ENCODE results near the gene ATRX.
"Not testable (repeated sequence)": the region's sequence is repeated elsewhere in the genome, so short reads cannot be mapped to it uniquely, and the experiment has no call there.

ATRX gene

GRCh38 chrX:77621453-77621852, 164.6 kb downstream of the ATRX start:
- DNase-seq, result not testable (repeated sequence)

- no peak for DNase-seq
Measured at GRCh38 chrX:77617206-77617605, 168.8 kb downstream of the ATRX start.

GRCh38 chrX:77603635-77604336, 182.2 kb downstream of the ATRX start:
- no peak for DNase-seq

DNA sequence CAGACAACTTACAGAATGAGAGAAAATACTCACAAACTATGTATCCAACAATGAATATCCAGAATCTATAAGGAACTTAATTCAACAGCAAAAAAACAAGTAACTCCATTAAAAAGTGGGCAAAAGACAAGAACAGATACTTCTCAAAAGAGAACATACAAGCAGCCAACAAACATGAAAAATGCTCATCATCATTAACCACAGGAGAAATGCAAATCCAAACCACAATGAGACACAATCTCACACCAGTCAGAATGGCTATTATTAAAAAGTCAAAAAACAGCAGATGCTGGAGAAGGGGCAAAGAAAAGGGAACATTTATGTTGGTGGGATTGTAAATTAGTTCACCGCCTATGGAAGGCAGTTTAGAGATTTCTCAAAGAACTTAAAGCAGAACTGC, 188.5 kb downstream of the ATRX start:
- no peak for DNase-seq

GRCh38 chrX:77597090-77597489, 188.9 kb downstream of the ATRX start:
- no peak for DNase-seq

DNA sequence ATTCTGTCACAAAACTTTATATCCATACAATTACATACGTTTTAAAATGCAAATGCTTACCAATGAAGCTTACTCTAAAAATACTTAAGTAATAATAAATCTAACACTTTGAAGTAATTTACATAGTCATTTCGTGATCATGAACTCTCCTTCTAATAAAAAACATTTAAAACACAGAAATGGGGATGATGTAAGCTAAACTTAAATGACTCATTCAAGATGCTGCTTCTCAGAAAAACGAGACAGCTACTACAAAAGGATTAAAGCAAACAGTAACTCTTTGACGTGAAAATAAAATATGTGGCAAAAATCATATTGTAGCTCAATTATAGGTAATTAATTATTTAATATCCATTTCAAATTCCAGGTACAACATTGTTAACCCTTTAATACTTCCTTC, 190.2 kb downstream of the ATRX start:
- DNase-seq, result no peak

GRCh38 chrX:77572322-77572721, 213.7 kb downstream of the ATRX start:
- DNase-seq, result no peak

GRCh38 chrX:77565278-77565677, 220.7 kb downstream of the ATRX start:
- DNase-seq, result no peak

DNA sequence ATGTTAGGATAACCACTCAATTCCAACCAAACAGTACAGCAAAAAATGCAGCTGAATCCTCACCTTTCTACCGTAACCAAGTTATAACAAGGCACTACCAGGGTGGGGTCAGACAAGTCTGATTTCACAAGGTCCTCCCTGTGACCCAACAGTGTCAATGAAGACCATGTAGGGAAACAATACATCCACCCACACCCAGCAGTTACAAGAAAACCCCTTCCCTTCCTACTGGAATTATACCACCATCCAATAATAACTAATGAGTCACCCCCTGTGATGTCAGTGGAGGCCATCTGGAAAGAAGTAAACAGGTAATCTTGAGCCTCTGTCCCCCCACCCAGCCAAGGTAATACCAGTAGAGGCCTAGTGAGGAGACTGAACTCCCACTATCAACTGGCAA, 221.2 kb downstream of the ATRX start:
- DNase-seq, result no peak

DNA sequence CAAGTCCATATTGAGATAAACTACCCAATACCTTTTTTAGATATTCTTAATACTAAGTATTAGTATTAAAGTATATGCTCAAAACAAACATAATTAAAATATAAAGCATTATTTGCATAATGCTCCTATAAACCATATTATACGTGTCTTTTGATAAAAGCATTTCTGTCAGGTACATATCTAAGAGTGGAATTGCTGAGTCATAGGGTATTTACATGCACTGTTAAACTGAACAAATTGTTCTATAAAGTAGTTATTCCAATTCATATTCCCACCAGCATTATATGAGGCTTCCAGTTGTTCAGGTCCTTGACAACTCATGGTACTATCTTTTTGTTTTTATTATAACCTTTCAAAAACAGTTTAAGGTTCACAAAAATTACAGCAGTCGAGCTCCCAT, 224.6 kb downstream of the ATRX start:
- no peak for DNase-seq

GRCh38 chrX:77556276-77556675, 229.7 kb downstream of the ATRX start:
- no peak for DNase-seq

DNA sequence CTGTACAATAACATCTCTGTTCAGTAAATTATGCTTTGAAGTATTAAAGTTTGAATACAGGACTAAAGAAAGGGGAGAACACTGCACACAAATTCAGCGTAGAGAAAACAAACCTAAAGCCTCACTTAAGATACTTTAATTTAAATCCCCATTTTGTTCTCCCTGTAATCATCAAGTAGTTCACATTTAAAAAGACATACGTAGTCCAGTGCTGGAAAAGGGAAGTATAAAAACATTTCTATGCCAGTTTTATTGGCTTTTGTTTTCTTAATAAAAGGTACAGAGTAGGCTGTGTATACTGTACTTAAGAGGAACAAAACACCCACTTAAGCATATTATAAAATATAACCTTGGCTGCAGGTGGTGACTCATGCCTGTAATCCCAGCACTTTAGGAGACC, 237.3 kb downstream of the ATRX start:
- DNase-seq, result no peak

GRCh38 chrX:77539778-77540177, 246.2 kb downstream of the ATRX start:
- not testable (repeated sequence) for DNase-seq

- not testable (repeated sequence) for DNase-seq
Measured at GRCh38 chrX:77531261-77531660, 254.8 kb downstream of the ATRX start.

GRCh38 chrX:77528034-77528433, 258.0 kb downstream of the ATRX start:
- DNase-seq, result no peak

DNA sequence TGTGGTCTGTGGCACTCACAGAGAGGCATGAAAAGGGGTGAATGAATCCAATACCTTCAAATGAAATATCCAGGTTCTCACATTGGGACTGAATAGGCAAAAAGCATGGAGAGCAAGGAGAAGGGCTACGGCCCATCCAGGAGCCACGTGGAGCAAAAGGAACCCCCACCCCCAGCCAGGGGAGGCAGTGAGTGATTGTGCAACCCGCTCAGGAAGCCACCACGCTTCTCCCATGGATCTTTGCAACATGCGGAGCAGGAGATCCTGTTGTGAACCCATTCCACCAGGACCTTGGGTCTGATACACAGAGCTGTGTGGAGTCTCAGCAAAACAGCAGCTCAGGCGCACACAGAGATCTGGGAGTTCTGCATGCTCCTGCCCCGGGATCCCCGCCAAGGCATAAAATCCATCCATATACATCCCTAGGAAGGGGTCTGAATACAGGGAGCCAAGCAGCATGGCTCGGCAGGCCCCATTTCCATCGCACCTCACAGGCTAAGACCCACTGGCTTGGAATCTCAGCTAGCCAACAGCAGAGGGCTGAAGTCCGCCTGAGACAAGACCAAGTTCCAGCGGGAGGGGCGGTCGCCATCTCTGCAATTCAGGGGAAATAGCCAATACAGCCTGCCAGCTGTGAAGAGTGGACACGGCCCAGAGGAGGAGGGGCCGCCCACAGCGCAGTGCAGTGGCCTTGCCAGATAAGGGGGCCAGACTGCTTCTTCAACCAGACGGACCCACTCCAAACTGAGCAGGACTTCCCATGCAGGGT, 258.6 kb downstream of the ATRX start:
- no peak for DNase-seq

GRCh38 chrX:77519765-77520164, 266.3 kb downstream of the ATRX start:
- no peak for DNase-seq

DNA sequence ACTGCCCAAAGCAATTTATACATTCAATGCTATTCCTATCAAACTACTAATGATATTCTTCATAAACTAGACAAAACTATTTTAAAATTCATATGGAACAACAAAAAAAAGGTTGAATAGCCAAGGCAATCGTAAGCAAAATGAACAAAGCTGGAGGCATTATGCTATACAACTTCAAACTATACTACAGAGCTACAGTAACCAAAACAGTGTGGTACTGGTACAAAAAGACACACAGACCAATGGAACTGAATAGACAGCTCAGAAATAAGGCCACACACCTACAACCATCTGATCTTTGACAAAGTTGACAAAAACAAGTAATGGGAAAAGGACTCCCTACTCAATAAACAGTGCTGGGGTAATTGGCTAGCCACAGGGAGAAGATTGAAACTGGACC, 271.8 kb downstream of the ATRX start:
- no peak for DNase-seq

DNA sequence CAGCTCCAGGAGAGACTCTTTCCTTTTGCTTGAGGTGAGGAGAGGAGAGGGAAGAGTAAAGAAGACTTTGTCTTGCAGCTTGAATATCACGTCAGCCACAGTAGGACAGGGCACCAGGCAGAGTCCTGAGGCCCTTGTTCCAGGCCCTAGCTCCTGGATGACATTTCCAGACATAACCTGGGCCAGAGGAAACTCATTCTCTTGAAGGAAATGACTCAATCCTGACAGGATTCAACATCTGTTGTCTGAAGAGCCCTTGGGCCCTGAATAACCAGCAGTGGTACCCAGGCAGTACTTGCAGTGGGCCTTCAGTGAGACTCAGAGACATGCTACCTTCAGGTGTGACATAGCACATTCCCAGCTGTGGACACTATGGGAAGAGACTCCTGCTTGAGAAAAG, 276.0 kb downstream of the ATRX start:
- no peak for DNase-seq

DNA sequence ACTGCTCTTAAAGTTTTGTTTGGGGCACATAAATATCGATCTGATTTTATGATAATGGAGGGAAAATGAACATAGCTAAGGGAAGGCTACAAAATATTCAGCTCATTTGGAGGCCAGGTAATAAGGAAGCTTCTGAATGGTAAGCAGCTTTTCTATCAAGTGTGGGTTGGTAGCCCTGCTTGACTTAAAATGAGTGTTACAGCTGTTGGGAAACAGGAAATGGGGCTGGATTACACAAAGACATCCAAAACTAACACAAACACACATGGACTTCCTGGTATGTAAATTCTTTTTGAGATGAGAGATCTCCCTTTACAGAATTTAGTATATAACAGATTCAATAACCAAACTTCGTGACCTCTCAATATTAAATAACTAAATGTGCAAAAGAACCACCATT, 280.8 kb downstream of the ATRX start:
- no peak for DNase-seq

DNA sequence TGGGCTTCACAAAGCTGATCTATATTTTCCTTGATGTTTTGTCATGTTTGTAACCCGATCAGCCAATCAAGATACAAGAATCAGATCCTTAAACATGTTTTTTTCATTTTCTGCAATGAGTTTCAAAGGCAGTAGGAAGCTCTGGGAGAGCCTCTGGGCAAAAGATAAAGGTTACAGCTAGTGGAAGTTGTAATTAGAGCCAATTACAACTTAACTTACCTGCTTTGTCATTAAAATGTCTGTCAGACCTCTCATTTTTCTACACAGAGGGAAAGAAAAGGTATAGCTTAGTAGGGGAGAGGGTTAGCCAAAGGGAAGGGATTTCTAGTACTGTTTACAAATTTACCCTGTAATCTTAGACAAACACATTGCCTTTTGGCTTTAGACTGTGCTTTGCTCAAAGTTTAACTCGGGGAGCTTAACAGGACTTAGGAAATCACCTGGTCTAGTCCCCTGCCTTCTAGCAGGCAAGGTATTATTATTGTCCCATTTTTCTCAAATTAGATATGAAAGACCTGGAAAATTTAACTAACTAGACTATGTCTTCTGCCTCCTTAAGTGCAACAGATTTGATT, 283.0 kb downstream of the ATRX start:
- DNase-seq, result no peak

- not testable (repeated sequence) for DNase-seq
Measured at GRCh38 chrX:77500164-77500563, 285.9 kb downstream of the ATRX start.

- no peak for DNase-seq
Measured at GRCh38 chrX:77493677-77494553, 292.1 kb downstream of the ATRX start.
